Smooth muscle cell (in vitro differentiated cells): ENCODE measurements around the gene GPANK1. TPM values are rescaled to one million over a fixed set of nuclear protein-coding genes. Genes with fewer than 3 reads are reported as not detected.

Experiments
- DNase-seq: peaks from one replicate; lab custom pipeline; 2025; ENCODE audit not compliant: unreplicated experiment; lab: John Stamatoyannopoulos, UW
- H2AFZ ChIP-seq: fragments of 200-600 bp; sonication (generic); 2 replicates; pipeline ENCODE4 v1.6.0; 2016; ENCODE audit warnings: antibody characterized with exemption, low read depth, mild to moderate bottlenecking
- H3F3A ChIP-seq: fragments of 200-600 bp; sonication (generic); 2 replicates; pipeline ENCODE4 v1.6.0; 2017; ENCODE audit warnings: antibody characterized with exemption, low read depth
- H3K27ac ChIP-seq: fragments of 200-600 bp; sonication (generic); 2 replicates; pipeline ENCODE4 v1.5.1; 2016; ENCODE audit warnings: low read depth, mild to moderate bottlenecking
- H3K27me3 ChIP-seq: fragments of 200-600 bp; sonication (generic); 2 replicates; pipeline ENCODE4 v1.6.1; 2016; ENCODE audit warnings: low read depth, mild to moderate bottlenecking
- H3K36me3 ChIP-seq: fragments of 200-600 bp; sonication (generic); 2 replicates; pipeline ENCODE4 v1.5.1; 2016; ENCODE audit warnings: low read depth
- H3K4me1 ChIP-seq: fragments of 200-600 bp; sonication (generic); 2 replicates; pipeline ENCODE4 v1.5.1; 2016; ENCODE audit warnings: low read depth
- H3K4me2 ChIP-seq: fragments of 200-600 bp; sonication (generic); 2 replicates; pipeline ENCODE4 v1.6.0; 2016; ENCODE audit warnings: mild to moderate bottlenecking
- H3K4me3 ChIP-seq: fragments of 200-600 bp; sonication (generic); 2 replicates; pipeline ENCODE4 v1.5.1; 2016; ENCODE audit warnings: mild to moderate bottlenecking
- H3K79me2 ChIP-seq: fragments of 200-600 bp; sonication (generic); 2 replicates; pipeline ENCODE4 v1.6.0; 2016; ENCODE audit warnings: low read depth, mild to moderate bottlenecking
- H3K9ac ChIP-seq: fragments of 200-600 bp; sonication (generic); 2 replicates; pipeline ENCODE4 v1.6.0; 2016; ENCODE audit warnings: low read depth
- H3K9me3 ChIP-seq: fragments of 200-600 bp; sonication (generic); replicated peaks from 2 replicates; pipeline ENCODE4 v1.5.1; 2016; ENCODE audit warnings: low read depth
- H4K20me1 ChIP-seq: fragments of 200-600 bp; sonication (generic); 2 replicates; pipeline ENCODE4 v1.6.0; 2016; ENCODE audit warnings: low read depth
- CTCF ChIP-seq: fragments of 200-600 bp; sonication (generic); IDR thresholded peaks from 2 replicates; pipeline ENCODE4 v1.5.1; 2017; ENCODE audit warnings: borderline replicate concordance, mild to moderate bottlenecking, antibody characterized with exemption; ENCODE audit not compliant: insufficient read depth, poor library complexity, severe bottlenecking
- WGBS: methylation state at CpG from one replicate; pipeline ENCODE4 v1.1.7; 2016; ENCODE audit warnings: low lambda C conversion rate; 5-methylcytosine and 5-hydroxymethylcytosine counted together
- polyA plus RNA-seq: library from polyadenylated mRNA; unstranded; fragments of >200 nt; fragmentation: Nextera tagmentation; extraction: Ambion mirVana; gene quantifications from 2 replicates; pipeline ENCODE4 v1.2.1, GENCODE V29; 2016
- total RNA-seq: library from RNA; depleted of rRNA; stranded (reverse); fragments of >200 nt; gene quantifications from 2 replicates; pipeline ENCODE4 v1.2.3, GENCODE V29; 2014

Gene GPANK1
- total and polyA plus RNA-seq, 2 experiments from 2014 or later, result 12.5 to 19.6 TPM

- Histone ChIP-seq H3F3A (peaks cover 7% of the 10 kb centered on the region), H4K20me1 (peaks cover 9% of the 10 kb centered on the region), H3K9ac (no peak overlapping the region), H3K4me2 (no peak overlapping the region), H3K4me1 (peaks cover 5% of the 10 kb centered on the region), H2AFZ (no peak overlapping the region), H3K79me2 (peaks cover 14% of the 10 kb centered on the region), H3K36me3 (no peaks in the 10 kb centered on the region), H3K27ac (no peak overlapping the region), H3K4me3 (no peak overlapping the region), H3K27me3 (no peaks in the 10 kb centered on the region), H3K9me3 (no peaks in the 10 kb centered on the region)
- TF ChIP-seq CTCF, result no peak
- no peak for DNase-seq
- 78% methylated on average over 2 of the region's 2 CpGs for WGBS
Observed at GRCh38 chr6:31617010-31617409, 47.8 kb downstream of the GPANK1 start.

- Histone ChIP-seq H3K4me1 (no peaks in the 10 kb centered on the region), H3K36me3 (no peaks in the 10 kb centered on the region), H3K4me3 (no peak overlapping the region), H3K27me3 (no peaks in the 10 kb centered on the region), H3K79me2 (peaks cover 1% of the 10 kb centered on the region), H2AFZ (no peak overlapping the region), H3K27ac (no peak overlapping the region), H3K9me3 (no peaks in the 10 kb centered on the region), H3K9ac (no peak overlapping the region), H3K4me2 (no peak overlapping the region), H3F3A (no peaks in the 10 kb centered on the region), H4K20me1 (no peaks in the 10 kb centered on the region)
- DNase-seq, result no peak
- 84% methylated on average over 7 of the region's 7 CpGs for WGBS
- TF ChIP-seq CTCF, result no peak
Observed at GRCh38 chr6:31615748-31616147, 49.0 kb downstream of the GPANK1 start.

GRCh38 chr6:31614684-31615578 is 49.9 kb downstream of the GPANK1 start, which contains the start of gene AIF1:
Gene AIF1 (plus strand): TSS chr6:31615234. CDS start chr6:31615330, 96 bp downstream.
- Histone ChIP-seq H2AFZ (no peak within 1 kb of the TSS), H3K79me2 (no peaks in the 10 kb centered on the region), H3K36me3 (no peaks in the 10 kb centered on the region), H3K4me3 (no peak within 1 kb of the TSS), H3K9me3 (no peaks in the 10 kb centered on the region), H3K4me1 (no peaks in the 10 kb centered on the region), H3K4me2 (no peak within 1 kb of the TSS), H3K9ac (no peak within 1 kb of the TSS), H3K27ac (no peak within 1 kb of the TSS), H3K27me3 (no peaks in the 10 kb centered on the region), H4K20me1 (no peaks in the 10 kb centered on the region), H3F3A (no peaks in the 10 kb centered on the region)
- 73% methylated on average over 5 of the region's 6 CpGs for whole genome bisulfite sequencing
- no peak for DNase-seq
- TF ChIP-seq CTCF, result no peak

GRCh38 chr6:31614075-31614619 is 50.6 kb downstream of the GPANK1 start:
- WGBS, result 79% methylated on average over 8 of the region's 8 CpGs
- no peaks in the 10 kb centered on the region for H3K9me3 ChIP-seq
- no peak for TF ChIP-seq CTCF
- no peak overlapping the region for H3K4me2 ChIP-seq
- H2AFZ ChIP-seq, result no peak overlapping the region
- no peak overlapping the region for H3K4me3 ChIP-seq
- no peak overlapping the region for H3K27ac ChIP-seq
- H3F3A ChIP-seq, result no peaks in the 10 kb centered on the region
- no peaks in the 10 kb centered on the region for H3K36me3 ChIP-seq
- H3K79me2 ChIP-seq, result no peaks in the 10 kb centered on the region
- H4K20me1 ChIP-seq, result no peaks in the 10 kb centered on the region
- no peak for DNase-seq
- H3K9ac ChIP-seq, result no peak overlapping the region
- no peaks in the 10 kb centered on the region for H3K27me3 ChIP-seq
- no peaks in the 10 kb centered on the region for H3K4me1 ChIP-seq
